ENCODE results near the gene PERM1.
"Not testable (repeated sequence)": the region's sequence is repeated elsewhere in the genome, so short reads cannot be mapped to it uniquely, and the experiment has no call there.

Gene PERM1

GRCh38 chr1:952201-952600 lies 29.7 kb downstream of the PERM1 start:
- DNase-seq, result no peak
- H3K4me3 ChIP-seq (ENCODE audit: control insufficient read depth in 1 of 7, extremely low read depth in 1 of 7, insufficient read depth in 4 of 7, low read depth in 2 of 7, low read length in 6 of 7), result no peak overlapping the region
- H3K4me1 ChIP-seq (ENCODE audit: control extremely low read depth in 1 of 4, control insufficient read depth in 4 of 4, insufficient read depth in 4 of 4, low read length in 3 of 4), result peaks cover 0 to 23% (median 0%) of the 10 kb centered on the region in 4 experiments
- H3K27ac ChIP-seq (ENCODE audit: insufficient read depth in 1 of 2, low read depth in 1 of 2, low read length in 2 of 2, poor library complexity in 1 of 2, severe bottlenecking in 2 of 2), result no peak overlapping the region
- peaks cover 10 to 97% (median 74%) of the 10 kb centered on the region in 4 experiments for H3K36me3 ChIP-seq (ENCODE audit: control insufficient read depth in 4 of 4, insufficient read depth in 4 of 4, low read length in 3 of 4)
- ChIA-PET CTCF (interaction anchor here (0.7 to 1.4 kb wide), 6 partner anchors 11 to 49 kb away, joined by 3 read pairs; no protein-coding TSS in a partner anchor), POLR2A (no interaction called here)
- H3K27me3 ChIP-seq (replicated peaks in 2 of 5; ENCODE audit: control insufficient read depth in 4 of 5, insufficient read depth in 5 of 5, low read length in 4 of 5), result no peaks in the 10 kb centered on the region
- WGBS (ENCODE audit: insufficient coverage), result 96% methylated on average over 15 of the region's 15 CpGs
- peaks cover 0 to 1% (median 0%) of the 10 kb centered on the region in 5 experiments for H3K9me3 ChIP-seq (ENCODE audit: control extremely low read depth in 1 of 5, control insufficient read depth in 4 of 5, insufficient read depth in 2 of 5, low read depth in 1 of 5, low read length in 4 of 5)

- WGBS (ENCODE audit: insufficient coverage), result 86% methylated on average over 5 of the region's 6 CpGs
- Histone ChIP-seq H3K9me3 (ENCODE audit: control extremely low read depth in 1 of 5, control insufficient read depth in 4 of 5, insufficient read depth in 2 of 5, low read depth in 1 of 5, low read length in 4 of 5) (peaks cover 0 to 1% (median 0%) of the 10 kb centered on the region in 5 experiments), H3K4me3 (ENCODE audit: control insufficient read depth in 1 of 7, extremely low read depth in 1 of 7, insufficient read depth in 4 of 7, low read depth in 2 of 7, low read length in 6 of 7) (no peak overlapping the region), H3K4me1 (ENCODE audit: control extremely low read depth in 1 of 4, control insufficient read depth in 4 of 4, insufficient read depth in 4 of 4, low read length in 3 of 4) (peaks cover 0 to 15% (median 0%) of the 10 kb centered on the region in 4 experiments), H3K27ac (ENCODE audit: insufficient read depth in 1 of 2, low read depth in 1 of 2, low read length in 2 of 2, poor library complexity in 1 of 2, severe bottlenecking in 2 of 2) (no peak overlapping the region), H3K36me3 (ENCODE audit: control insufficient read depth in 4 of 4, insufficient read depth in 4 of 4, low read length in 3 of 4) (peaks cover 10 to 97% (median 75%) of the 10 kb centered on the region in 4 experiments), H3K27me3 (replicated peaks in 2 of 5; ENCODE audit: control insufficient read depth in 4 of 5, insufficient read depth in 5 of 5, low read length in 4 of 5) (no peaks in the 10 kb centered on the region)
- ChIA-PET CTCF (interaction anchor here (0.7 to 1.4 kb wide), 5 partner anchors 10 to 48 kb away, joined by 3 read pairs; no protein-coding TSS in a partner anchor), POLR2A (no interaction called here)
- DNase-seq, result no peak
Observed at GRCh38 chr1:951364-951763, 30.5 kb downstream of the PERM1 start.

DNA sequence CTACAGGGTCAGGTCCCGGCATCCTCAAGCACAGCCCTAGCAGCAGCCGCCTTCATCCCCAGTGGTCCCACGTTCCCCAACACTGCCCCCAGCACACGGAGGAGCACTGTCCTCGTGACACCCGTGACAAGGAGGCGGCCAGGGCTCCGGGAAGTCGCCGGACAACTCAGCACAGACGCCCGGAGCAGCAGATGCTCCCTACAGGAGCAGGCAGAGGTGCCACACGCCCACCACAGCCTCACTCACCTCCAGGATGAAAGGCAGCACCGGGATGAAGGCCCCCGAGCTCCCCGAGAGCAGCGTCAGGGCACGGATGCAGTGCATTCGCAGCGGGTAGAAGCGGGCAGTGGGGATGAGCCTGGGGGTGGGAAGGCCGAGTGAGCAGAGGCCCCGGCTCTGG lies 31.0 kb downstream of the PERM1 start:
- DNase-seq, result no peak
- CTCF ChIA-PET, result interaction anchor here (1.1 to 1.4 kb wide), 2 partner anchors 10 to 20 kb away, joined by 3 read pairs; no protein-coding TSS in a partner anchor
- POLR2A ChIA-PET, result no interaction called here
- peaks cover 0 to 1% (median 0%) of the 10 kb centered on the region in 5 experiments for H3K9me3 ChIP-seq (ENCODE audit: control extremely low read depth in 1 of 5, control insufficient read depth in 4 of 5, insufficient read depth in 2 of 5, low read depth in 1 of 5, low read length in 4 of 5)
- WGBS (ENCODE audit: insufficient coverage), result 96% methylated on average over 16 of the region's 23 CpGs
- peaks cover 10 to 97% (median 75%) of the 10 kb centered on the region in 4 experiments for H3K36me3 ChIP-seq (ENCODE audit: control insufficient read depth in 4 of 4, insufficient read depth in 4 of 4, low read length in 3 of 4)
- H3K27me3 ChIP-seq (replicated peaks in 2 of 5; ENCODE audit: control insufficient read depth in 4 of 5, insufficient read depth in 5 of 5, low read length in 4 of 5), result no peaks in the 10 kb centered on the region
- peaks cover 0 to 10% (median 0%) of the 10 kb centered on the region in 4 experiments for H3K4me1 ChIP-seq (ENCODE audit: control extremely low read depth in 1 of 4, control insufficient read depth in 4 of 4, insufficient read depth in 4 of 4, low read length in 3 of 4)
- H3K27ac ChIP-seq (ENCODE audit: insufficient read depth in 1 of 2, low read depth in 1 of 2, low read length in 2 of 2, poor library complexity in 1 of 2, severe bottlenecking in 2 of 2), result no peak overlapping the region
- no peak overlapping the region for H3K4me3 ChIP-seq (ENCODE audit: control insufficient read depth in 1 of 7, extremely low read depth in 1 of 7, insufficient read depth in 4 of 7, low read depth in 2 of 7, low read length in 6 of 7)

DNA sequence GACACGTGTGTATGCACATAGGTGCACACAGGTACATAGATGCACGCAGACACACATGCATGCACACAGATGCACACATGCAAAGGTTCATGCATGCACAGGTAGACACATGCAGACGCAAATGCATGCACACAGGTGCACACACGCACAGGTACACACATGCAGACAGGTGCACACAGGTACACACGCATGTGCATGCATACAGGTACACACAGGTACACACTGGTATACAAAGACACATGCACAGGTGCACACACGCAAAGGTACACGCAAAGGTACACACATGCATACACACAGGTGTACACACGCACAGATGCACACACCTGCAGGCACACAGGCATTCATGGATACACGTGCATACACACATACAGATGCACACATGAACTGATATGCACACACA lies 31.6 kb downstream of the PERM1 start:
- no peak overlapping the region for H3K4me3 ChIP-seq (ENCODE audit: control insufficient read depth in 1 of 7, extremely low read depth in 1 of 7, insufficient read depth in 4 of 7, low read depth in 2 of 7, low read length in 6 of 7)
- POLR2A ChIA-PET, result no interaction called here

DNA sequence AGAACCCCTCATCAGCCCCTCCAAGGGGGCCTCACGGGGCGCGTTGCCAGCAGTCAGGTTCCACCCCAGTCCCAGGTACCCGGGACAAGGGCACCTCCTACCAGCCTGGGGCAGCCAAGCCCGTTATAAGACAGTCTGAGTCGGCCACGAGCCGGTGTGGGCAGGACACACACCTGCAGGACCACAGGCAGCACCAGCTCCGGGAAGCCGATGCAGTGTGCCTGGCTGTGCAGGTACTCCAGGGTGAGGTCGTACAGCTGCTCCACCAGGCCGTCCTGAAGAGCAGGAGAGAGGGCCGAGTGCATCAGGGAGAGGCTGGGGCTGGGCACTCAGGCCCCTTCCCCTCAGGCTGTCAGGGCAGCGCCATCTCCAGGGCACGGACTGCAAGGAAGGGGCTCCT lies 33.9 kb downstream of the PERM1 start:
- ChIA-PET POLR2A (no interaction called here), CTCF (no interaction called here)
- Histone ChIP-seq H3K36me3 (ENCODE audit: control insufficient read depth in 4 of 4, insufficient read depth in 4 of 4, low read length in 3 of 4) (peaks cover 7 to 84% (median 61%) of the 10 kb centered on the region in 4 experiments), H3K27ac (ENCODE audit: insufficient read depth in 1 of 2, low read depth in 1 of 2, low read length in 2 of 2, poor library complexity in 1 of 2, severe bottlenecking in 2 of 2) (no peak overlapping the region), H3K4me3 (ENCODE audit: control insufficient read depth in 1 of 7, extremely low read depth in 1 of 7, insufficient read depth in 4 of 7, low read depth in 2 of 7, low read length in 6 of 7) (no peak overlapping the region), H3K27me3 (replicated peaks in 2 of 5; ENCODE audit: control insufficient read depth in 4 of 5, insufficient read depth in 5 of 5, low read length in 4 of 5) (peaks cover 0 to 15% (median under 1%) of the 10 kb centered on the region in 5 experiments), H3K4me1 (ENCODE audit: control extremely low read depth in 1 of 4, control insufficient read depth in 4 of 4, insufficient read depth in 4 of 4, low read length in 3 of 4) (peaks cover 0 to 5% (median 1%) of the 10 kb centered on the region in 4 experiments), H3K9me3 (ENCODE audit: control extremely low read depth in 1 of 5, control insufficient read depth in 4 of 5, insufficient read depth in 2 of 5, low read depth in 1 of 5, low read length in 4 of 5) (peaks cover 0 to 1% (median 0%) of the 10 kb centered on the region in 5 experiments)
- no peak for DNase-seq
- WGBS (ENCODE audit: insufficient coverage), result 98% methylated on average over 15 of the region's 15 CpGs

More for the DNA sequence above, 31.6 kb downstream of the PERM1 start:
- peaks cover 0 to 1% (median 0%) of the 10 kb centered on the region in 5 experiments for H3K9me3 ChIP-seq (ENCODE audit: control extremely low read depth in 1 of 5, control insufficient read depth in 4 of 5, insufficient read depth in 2 of 5, low read depth in 1 of 5, low read length in 4 of 5)
- H3K4me1 ChIP-seq (ENCODE audit: control extremely low read depth in 1 of 4, control insufficient read depth in 4 of 4, insufficient read depth in 4 of 4, low read length in 3 of 4), result peaks cover 0 to 4% (median 0%) of the 10 kb centered on the region in 4 experiments
- CTCF ChIA-PET, result no interaction called here
- peaks cover 10 to 97% (median 76%) of the 10 kb centered on the region in 4 experiments for H3K36me3 ChIP-seq (ENCODE audit: control insufficient read depth in 4 of 4, insufficient read depth in 4 of 4, low read length in 3 of 4)
- 94% methylated on average over 9 of the region's 9 CpGs for WGBS (ENCODE audit: insufficient coverage)
- H3K27ac ChIP-seq (ENCODE audit: insufficient read depth in 1 of 2, low read depth in 1 of 2, low read length in 2 of 2, poor library complexity in 1 of 2, severe bottlenecking in 2 of 2), result no peak overlapping the region
- no peak for DNase-seq
- no peaks in the 10 kb centered on the region for H3K27me3 ChIP-seq (replicated peaks in 2 of 5; ENCODE audit: control insufficient read depth in 4 of 5, insufficient read depth in 5 of 5, low read length in 4 of 5)

GRCh38 chr1:946811-947210 lies 35.1 kb downstream of the PERM1 start:
- DNase-seq; H3K27ac ChIP-seq (ENCODE audit: insufficient read depth in 1 of 2, low read depth in 1 of 2, low read length in 2 of 2, poor library complexity in 1 of 2, severe bottlenecking in 2 of 2); POLR2A ChIA-PET; H3K4me3 ChIP-seq (ENCODE audit: control insufficient read depth in 1 of 7, extremely low read depth in 1 of 7, insufficient read depth in 4 of 7, low read depth in 2 of 7, low read length in 6 of 7); H3K9me3 ChIP-seq (ENCODE audit: control extremely low read depth in 1 of 5, control insufficient read depth in 4 of 5, insufficient read depth in 2 of 5, low read depth in 1 of 5, low read length in 4 of 5): not testable (repeated sequence)
- Histone ChIP-seq H3K27me3 (replicated peaks in 2 of 5; ENCODE audit: control insufficient read depth in 4 of 5, insufficient read depth in 5 of 5, low read length in 4 of 5) (peaks cover 0 to 27% (median 5%) of the 10 kb centered on the region in 5 experiments), H3K36me3 (ENCODE audit: control insufficient read depth in 4 of 4, insufficient read depth in 4 of 4, low read length in 3 of 4) (peaks cover 7 to 74% (median 51%) of the 10 kb centered on the region in 4 experiments), H3K4me1 (ENCODE audit: control extremely low read depth in 1 of 4, control insufficient read depth in 4 of 4, insufficient read depth in 4 of 4, low read length in 3 of 4) (peaks cover 0 to 15% (median 10%) of the 10 kb centered on the region in 4 experiments)
- 98% methylated on average over 11 of the region's 13 CpGs for WGBS (ENCODE audit: insufficient coverage)
- CTCF ChIA-PET, result interaction anchor here (1.0 to 1.4 kb wide), 2 partner anchors 9 to 10 kb away, joined by 4 to 5 read pairs; no protein-coding TSS in a partner anchor
